Astrocyte of the spinal cord (primary cell): Measurements from ENCODE around the gene PRRT4.

Source experiments
- DNase-seq: peaks from one replicate; pipeline ENCODE4 v3.0.0; 2011; ENCODE audit warnings: low read depth, low spot score
- H3K4me3 ChIP-seq: 2 replicates; pipeline ENCODE4 v1.5.1; 2011; ENCODE audit warnings: low read depth, mild to moderate bottlenecking, low read length, moderate library complexity
- in situ Hi-C: cut with HindIII; loops from 2 replicates; pipeline ENCODE4 v1.10.0; 2017; ENCODE audit warnings: low sequenced_read_pairs
- TF ChIP-seq, protein P1 (sequence below): IDR thresholded peaks from 2 replicates; pipeline ENCODE4 v1.5.1; 2012; ENCODE audit warnings: low read depth, mild to moderate bottlenecking, low read length, inconsistent platforms

The PRRT4 gene

DNA sequence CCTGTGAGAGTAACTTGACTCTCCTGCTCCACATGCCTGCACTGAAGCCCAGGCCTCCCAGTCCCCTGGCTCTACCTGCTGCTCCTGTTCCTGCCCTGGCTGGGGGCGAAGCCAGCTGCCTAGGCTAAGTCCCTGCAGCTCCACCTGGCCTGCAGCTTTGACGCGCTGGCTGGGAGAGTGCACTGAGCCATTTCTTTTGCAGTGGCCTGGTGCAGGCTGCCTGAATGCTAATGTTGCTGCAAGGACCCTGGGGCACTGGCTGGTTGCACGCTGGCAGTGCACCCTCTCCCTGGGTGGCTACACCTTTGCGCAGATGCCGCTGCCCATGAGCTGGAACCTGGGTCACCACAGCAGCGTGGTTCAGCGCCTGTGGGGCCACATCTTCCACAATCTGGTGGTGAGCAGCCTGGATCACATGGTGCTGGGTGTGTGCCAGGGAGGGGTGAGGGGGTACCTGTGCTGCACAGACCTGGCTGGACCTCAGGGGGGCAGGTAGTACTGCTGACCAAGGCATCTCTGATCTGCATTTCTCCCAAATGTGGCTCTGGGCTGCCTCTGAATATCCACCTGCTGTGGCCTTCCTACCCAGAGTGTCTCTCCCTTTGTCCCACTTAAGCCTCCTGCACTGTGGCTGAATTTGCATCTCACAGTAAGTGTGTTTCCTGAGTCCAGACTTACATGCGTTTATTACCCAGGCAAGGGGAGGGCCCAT, 28.3 kb upstream of the PRRT4 start:
- no peak overlapping the region for H3K4me3 ChIP-seq
- TF ChIP-seq, protein P1, sequence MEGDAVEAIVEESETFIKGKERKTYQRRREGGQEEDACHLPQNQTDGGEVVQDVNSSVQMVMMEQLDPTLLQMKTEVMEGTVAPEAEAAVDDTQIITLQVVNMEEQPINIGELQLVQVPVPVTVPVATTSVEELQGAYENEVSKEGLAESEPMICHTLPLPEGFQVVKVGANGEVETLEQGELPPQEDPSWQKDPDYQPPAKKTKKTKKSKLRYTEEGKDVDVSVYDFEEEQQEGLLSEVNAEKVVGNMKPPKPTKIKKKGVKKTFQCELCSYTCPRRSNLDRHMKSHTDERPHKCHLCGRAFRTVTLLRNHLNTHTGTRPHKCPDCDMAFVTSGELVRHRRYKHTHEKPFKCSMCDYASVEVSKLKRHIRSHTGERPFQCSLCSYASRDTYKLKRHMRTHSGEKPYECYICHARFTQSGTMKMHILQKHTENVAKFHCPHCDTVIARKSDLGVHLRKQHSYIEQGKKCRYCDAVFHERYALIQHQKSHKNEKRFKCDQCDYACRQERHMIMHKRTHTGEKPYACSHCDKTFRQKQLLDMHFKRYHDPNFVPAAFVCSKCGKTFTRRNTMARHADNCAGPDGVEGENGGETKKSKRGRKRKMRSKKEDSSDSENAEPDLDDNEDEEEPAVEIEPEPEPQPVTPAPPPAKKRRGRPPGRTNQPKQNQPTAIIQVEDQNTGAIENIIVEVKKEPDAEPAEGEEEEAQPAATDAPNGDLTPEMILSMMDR, result no peak
- DNase-seq, result no peak
- in situ Hi-C loops, result no loop called here

DNA sequence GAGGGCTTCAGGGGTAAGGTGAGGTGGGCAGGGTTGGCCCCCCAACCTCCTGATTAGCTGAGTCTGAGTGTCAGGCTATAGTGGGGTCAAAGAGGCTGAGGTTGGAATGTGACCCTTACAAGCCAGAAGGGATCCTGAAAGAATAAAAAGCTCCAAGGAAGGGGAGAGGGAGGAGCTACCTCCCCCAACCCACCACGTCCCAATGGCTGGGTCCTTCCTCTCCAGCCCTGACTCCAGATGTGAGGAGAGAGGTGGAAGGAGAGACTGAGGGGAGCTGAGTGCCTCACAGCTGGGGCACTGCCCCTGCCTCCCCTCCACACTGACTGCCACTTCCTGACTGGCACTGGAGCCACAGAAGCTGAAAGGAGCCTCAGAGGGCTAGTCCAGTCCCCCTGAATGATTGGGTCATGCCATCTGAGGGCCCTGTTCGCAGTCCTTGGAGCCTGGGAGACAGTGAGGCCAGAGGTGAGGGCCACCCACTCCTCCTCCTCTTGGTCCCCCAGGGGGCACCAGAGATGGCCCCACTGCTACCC, 27.7 kb upstream of the PRRT4 start:
- in situ Hi-C loops, result no loop called here
- no peak for DNase-seq
- H3K4me3 ChIP-seq, result no peak overlapping the region
- TF ChIP-seq, protein P1, result no peak

DNA sequence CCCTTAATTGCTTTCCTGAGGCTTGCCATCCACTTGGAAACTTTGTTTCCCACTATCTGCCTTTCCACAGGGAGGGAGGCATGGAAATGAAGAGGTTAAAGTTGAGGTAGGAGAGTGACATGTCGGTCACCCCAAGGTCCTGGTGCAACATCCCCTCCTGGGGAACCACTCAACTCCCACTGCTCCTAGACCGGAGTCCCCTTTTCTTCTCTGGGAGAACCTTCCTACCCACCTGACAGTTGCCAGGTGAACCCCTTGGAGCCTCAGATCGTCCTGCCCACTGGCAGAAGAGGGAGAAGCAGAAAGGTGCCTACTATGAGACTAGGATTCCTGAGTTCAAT, 26.6 kb upstream of the PRRT4 start:
- in situ Hi-C loops, result no loop called here
- H3K4me3 ChIP-seq, result no peak overlapping the region

DNA sequence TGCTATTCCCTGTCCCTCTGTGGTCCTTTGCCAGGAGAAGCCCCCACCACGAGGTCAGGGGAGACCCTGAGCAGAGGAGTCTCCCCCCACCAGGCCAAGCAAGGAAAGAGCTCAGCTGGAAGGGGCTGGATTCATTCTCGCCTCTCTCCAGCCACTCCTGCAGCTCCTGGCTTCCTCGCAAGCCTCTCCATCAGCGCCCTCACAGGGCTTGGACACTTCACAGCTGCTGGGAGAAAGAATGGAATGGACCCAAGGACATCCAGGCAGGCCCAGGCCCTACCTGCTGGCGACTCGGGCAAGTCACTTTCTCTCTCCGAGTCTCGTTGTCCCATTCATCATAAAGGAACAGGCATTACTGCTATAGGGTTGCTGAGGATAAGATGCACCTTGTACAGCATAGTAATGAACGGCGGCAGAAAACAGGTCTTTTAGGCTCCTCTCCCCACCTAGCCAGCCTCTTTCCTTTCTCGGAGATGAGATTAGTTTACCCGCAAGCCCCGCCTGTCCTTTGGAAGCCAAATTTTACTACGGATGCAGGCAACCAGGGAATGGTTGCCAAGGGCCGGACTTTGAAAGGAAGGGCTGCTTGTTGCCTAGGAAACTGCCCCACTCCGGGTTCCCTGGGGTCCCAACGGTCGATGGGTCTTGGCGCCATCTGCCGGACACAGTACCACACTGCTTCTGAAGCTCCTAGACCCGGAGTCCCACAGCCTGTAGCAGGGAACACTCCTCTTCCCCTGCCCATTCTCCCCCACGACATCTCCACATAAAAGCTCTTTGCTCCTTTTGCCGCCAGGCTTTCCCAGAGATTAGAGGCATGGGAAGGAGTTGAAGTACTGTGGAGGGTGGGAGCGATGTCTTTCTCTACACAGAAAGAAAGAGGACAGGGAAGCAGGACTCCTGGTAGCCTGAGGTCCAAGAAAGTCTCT, 26.0 kb upstream of the PRRT4 start:
- peak; percentile 65 for DNase-seq
- in situ Hi-C loops, result no loop called here
- no peak overlapping the region for H3K4me3 ChIP-seq
- TF ChIP-seq, protein P1, result peak; percentile 93

More for the DNA sequence above, 26.6 kb upstream of the PRRT4 start:
- TF ChIP-seq, protein P1, result no peak
- DNase-seq, result no peak

DNA sequence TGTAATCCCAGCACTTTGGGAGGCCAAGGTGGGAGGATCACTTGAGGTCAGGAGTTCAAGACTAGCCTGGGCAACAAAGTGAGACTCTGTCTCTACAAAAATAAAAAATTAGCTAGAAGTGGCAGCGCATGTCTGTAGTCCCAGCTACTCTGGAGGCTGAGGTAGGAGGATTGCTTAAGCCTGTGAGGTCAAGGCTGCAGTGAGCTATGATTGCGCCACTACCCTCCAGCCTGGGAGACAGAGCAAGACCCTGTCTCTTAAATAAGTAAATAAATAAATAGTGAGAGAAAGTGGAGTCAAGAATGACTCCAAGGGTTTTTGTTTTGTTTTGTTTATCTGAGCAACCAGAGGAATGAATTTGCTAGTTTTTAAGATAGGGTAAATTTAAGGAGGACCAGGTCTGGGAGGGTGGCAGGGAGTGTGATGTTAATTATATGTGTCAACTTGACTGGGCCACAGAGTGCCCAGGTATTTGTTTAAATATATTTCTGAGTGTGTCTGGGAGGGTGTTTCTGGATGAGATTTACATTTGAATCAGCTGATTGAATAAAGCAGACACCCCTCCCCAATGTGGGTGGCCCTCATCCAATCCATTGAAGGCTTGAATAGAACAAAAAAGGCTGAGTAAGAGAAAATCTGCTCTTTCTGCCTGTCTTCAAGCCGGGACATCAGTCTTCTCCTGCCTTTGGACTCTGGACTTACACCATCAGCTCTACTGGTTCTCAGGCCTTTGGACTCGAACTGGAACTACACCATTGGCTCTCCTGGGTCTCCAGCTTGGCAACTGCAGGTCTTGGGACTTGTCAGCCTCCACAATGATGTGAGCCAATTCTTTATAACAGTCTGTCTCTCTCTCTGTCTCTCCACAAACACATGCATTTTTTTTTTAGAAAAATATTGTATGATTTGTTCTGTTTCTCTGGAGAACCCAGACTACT, 24.8 kb upstream of the PRRT4 start:
- in situ Hi-C loops, result no loop called here
- no peak for DNase-seq
- TF ChIP-seq, protein P1, result no peak
- no peak overlapping the region for H3K4me3 ChIP-seq

DNA sequence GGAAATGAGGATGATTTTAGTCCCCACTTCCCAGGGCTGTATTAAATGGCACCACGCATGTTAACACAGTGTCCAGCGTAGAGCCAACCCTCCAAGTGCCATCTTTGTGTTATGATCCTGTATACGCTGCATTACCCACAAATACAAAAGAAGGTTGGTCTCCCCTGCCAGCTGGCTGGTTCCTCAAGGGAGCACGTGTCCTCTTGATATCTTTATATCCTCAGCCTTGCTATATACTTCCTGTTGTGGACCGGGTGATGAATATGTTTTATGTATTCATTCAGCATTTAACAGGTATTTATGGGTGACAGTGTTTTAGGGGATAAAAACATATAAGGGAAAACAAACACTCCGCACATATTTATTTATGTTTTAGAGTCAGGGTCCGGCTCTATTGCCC, 23.2 kb upstream of the PRRT4 start:
- H3K4me3 ChIP-seq, result no peak overlapping the region
- no peak for DNase-seq
- in situ Hi-C loops, result no loop called here
- TF ChIP-seq, protein P1, result no peak
